Activated CD4-positive, CD25-positive, alpha-beta regulatory T cell treated with anti-CD3 and anti-CD28 coated beads, Interleukin-2, amount 50 U/mL, for 16 hours (primary cell): ENCODE data around the gene MAPKAPK3.

Experiments used
- DNase-seq: peaks from one replicate; pipeline ENCODE4 v3.0.0-alpha.2; 2020; ENCODE audit warnings: low read depth, low spot score

Gene MAPKAPK3

DNA sequence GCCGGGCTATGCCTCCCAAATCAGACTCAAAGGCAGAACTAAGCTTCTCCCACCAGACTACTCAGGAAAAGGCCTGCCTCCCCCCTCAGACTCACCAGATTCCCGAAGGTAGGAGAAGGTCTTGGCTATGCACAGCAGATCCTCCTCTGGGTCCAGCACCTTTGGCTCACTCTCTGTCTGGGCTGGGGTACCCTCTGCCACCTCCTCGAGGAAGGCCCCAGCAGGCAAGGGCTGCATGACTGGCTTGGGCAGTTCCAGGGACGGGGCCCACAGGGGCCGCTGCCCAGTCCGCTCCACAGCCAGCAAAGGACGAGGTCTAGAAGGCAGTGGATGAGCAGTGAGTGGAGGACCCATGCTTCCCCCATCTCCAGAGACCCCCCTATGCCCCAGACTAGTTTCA is 8.7 kb upstream of the MAPKAPK3 start:
- DNase-seq = no peak

- no peak for DNase-seq
Measured at GRCh38 chr3:50609071-50609762, 7.7 kb upstream of the MAPKAPK3 start.

DNA sequence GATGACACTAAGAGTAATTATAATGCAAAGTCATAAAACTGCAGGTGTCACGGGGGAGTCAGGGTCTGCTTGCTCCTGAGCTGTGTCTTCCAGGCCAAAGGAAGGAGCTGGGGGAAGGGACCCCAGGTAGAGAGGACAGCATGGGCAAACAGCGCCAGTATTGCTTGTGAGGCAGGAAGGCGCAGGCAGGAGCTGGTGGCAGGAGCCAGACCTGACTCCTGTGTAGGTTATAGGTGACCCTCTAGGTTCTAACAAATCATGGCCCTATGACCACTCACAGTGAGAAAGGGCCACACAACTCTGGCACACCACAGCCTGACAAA is 7.2 kb upstream of the MAPKAPK3 start:
- no peak for DNase-seq

DNA sequence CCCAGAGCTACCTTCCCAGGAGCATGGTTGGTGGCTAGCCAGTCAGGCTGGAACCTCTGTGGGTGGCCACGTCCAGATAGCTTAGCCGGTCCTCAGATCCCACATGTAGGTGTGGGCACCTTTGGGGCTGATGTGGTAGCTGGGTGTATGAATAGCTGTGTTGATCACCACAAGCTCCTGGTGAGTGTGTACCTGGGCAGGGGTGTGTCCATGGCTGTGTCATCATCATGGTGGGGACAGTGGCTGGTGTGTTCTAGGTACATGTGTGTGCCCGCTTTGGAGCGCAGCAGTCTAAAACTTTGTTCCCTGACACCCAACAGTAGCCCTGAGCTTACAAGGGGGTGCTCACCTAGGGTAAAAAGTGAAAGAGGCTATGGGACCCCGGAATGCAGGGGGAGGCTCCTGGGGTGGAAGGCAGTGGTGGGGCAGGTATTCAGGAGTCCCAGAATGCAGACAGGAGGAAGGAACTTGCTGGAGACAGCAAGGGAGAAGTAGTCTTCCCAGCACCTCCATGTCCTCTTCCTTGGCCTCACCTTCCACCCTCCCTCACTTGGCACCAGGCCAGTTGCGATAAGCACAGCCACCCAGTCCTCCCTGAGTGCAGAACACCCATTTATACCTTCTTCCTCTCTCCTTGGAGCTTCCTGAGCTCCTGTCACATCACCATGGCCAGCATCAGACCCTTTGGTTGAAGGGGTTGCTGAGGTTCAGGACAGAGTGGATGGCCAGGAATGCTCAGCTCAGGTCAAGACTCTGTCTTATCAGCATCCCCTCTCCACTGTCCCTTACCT is 6.6 kb upstream of the MAPKAPK3 start:
- no peak for DNase-seq

- no peak for DNase-seq
Measured at GRCh38 chr3:50610992-50611463, 5.9 kb upstream of the MAPKAPK3 start.

DNA sequence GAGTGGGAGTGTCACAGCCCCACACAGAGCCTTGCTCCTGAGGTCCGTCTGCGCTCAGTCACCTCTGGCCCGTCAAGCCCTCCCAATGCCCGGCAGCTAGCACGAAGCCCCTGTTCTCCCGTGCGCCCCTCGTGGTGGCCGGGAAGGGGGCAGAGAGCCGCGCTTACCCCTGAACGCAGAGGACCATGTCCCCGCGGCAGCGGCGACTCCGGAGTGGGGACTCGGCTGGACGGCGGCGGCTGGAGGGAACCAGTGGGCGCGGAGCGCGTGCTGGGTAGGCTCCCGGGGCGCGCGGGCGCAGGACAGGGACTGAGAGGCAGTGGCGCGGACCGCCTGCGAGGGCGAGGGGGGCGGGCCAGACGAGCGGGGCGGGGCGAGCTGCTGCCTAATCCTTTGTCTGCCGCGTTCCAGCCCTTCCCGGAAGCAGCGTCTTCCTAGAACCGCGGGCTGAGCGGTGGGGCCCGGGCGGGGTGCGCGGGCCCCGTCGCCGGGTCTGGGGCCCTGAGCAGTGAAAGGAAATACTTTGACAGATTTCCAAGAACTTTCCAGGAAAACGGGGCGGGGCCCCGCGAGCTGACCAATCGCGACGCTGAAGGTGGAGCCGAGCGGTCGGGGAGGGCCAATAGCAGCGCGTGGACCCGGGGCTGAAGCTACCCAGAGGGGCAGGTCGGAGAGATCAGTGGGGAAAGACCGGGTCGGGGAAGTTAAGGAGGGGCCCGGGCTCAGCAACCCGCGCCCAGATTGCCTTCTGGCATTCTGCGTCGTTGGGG is 5.3 kb upstream of the MAPKAPK3 start, which contains the start of gene CISH:
Gene CISH (minus strand): TSS at position 311 of the 770 bp plus-strand sequence. CDS start 124 bp downstream, at position 187.
- DNase-seq = peak; percentile 90

GRCh38 chr3:50612234-50612882 is 4.6 kb upstream of the MAPKAPK3 start:
- DNase-seq = no peak

DNA sequence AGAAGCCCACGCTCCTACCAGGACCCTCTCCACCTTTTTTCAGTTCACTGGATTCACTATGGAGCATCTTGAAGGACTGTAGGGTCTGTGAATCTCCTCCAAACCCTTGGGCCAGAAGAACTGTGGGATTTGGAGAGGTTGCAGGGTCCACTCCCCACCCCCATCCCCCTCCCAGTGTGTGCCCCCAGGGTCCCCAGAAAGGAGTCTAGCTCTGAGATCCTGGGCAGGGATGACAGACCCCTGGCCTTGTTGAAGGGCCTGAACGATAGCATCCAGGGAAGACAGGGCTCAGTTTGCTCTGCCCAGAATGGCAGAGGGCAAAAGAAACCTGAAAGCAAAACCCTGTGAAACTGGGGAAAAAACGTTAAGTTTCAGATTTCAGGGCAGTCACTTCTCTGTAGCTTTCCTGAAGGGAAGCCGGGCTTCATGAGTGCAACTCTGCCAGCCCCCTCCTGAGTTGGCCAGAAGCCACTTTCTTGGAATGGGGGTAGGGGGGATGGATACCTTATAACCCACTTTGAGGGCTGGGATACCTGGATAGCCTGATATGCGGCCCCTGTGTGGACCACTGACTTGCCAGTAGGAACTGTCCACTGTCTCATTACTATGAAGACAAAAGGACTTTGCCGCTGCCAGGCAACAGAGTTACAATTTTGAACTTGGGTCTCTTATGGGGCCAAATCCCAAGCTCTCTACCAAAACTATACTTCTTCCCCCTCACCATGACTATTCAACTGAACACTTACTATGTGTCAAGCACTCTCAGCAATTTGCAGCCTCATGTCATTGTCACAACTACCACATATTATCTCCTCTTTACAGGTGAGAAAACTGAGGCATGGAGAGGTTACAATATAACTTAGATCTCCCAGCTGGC is 3.7 kb upstream of the MAPKAPK3 start:
- no peak for DNase-seq

DNA sequence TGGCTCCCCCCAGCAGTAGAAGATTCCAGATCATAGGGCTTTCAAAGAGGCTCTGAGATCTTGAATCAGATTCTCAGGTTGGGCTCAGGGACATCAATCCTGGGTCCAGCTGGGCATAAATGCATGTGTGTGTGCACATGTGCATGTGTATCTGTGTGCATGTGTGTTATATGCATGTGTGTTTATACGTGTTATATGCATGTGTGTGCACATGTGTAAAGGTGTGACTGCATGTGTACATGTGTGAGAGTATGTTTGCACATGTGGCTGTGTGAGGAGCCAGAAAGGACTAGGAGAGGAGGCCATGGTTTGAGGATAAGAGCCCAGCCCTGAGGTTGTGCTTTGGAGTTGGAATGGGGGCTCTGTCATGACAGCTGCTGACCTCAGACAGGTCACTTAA is 1.8 kb upstream of the MAPKAPK3 start:
- no peak for DNase-seq

- DNase-seq = peak; percentile 64
Measured at GRCh38 chr3:50616003-50616769, 765 bp upstream of the MAPKAPK3 start.

GRCh38 chr3:50616770-50617095 is 218 bp upstream of the MAPKAPK3 start:
- peak; percentile 90 for DNase-seq

DNA sequence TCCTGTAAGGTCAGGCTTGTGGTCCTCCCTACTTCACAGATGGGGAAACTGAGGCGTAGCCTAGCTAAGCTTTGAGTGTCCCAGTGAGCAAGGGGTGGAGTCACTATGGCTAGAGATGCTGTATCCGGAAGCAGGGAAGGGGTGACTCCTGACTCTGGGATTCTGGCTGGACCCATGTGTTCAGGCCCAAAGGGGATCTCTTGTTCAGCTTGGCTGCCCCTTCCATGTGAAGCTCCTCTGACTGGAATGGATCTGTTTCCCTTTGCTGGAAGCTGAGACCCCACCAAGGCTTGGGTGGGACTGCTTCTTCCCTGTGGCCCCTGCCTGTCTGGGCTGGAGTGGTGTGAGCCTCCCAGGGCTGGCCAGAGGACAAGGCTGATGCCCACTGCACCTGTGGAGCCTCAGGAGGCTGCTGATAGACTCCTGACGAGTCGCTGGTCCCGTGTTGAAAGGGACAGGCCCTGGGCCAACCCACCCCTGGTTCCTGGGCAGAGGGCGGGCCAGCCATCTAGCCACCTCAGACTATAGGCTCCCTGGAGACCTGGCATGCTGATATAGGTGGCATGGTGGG is 1.0 kb downstream of the MAPKAPK3 start:
- DNase-seq = no peak

DNA sequence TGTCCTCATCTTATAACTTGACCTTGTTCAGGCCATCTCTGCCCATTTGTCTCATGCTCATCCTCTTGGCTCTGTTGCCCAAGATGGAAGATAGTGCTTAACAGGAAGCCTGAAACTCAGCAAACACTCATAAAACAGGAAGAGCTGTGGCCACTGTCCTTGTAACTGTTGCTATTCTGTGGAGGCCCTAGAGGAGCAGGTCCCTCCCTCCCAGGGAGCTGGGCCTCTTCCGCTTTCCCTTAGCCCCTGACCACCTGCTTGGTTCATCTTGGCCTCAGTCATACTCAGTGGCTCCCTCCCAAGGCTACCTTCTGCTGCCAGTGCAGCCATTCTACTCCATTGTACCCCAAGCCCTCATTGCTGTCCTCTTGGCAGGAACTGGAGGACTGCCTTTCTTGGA is 3.5 kb downstream of the MAPKAPK3 start:
- DNase-seq = no peak

DNA sequence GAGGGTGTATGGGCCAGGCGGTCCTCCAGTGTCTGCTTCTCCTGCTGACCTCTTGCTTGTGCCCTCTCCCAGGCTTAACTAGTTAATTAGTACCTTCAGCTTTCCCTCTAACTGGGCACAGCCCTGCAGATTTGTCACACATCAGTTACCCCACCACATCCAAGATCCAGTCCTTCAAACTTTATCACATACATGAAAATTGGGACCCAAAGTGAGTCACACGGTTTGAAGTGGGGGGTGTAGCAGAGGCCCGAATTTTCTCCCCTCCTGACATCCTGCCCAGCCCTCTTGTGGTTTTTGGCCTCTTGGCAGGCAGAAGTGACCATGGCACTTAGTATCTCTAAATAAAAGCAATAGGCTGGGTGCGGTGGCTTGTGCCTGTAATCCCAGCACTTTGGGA is 3.9 kb downstream of the MAPKAPK3 start:
- no peak for DNase-seq

- no peak for DNase-seq
Measured at GRCh38 chr3:50622881-50623280, 5.9 kb downstream of the MAPKAPK3 start.

DNA sequence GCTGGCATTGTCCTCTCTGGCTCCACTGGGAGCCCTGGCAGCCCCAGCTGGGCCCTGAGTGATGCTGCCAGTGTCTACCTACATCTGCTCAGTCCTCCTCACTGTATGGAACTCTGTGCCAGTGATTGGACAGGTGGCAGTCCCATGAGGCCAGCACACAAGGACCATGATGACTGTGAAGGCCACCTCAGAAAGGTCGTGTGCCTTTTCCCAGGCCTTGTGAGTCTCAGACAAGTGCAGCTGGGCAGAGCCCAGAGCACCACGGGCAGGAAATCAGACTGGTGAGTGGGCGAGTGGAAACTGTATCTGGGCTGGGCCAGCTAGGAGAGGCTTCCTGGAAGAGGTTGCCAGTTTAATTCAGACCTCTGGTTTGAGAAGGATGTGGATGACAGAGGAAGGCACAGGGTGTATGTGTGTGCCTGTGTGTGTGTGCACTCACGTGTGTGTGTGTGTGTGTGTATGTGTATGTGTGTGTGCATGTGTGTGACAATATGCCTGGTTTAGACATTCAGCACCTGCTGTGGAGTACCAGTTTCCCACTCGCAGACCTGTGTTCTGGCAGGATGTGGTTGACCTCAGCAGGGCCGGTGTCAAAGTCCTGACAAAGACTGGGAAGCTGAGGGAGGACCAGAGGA is 7.0 kb downstream of the MAPKAPK3 start:
- no peak for DNase-seq

DNA sequence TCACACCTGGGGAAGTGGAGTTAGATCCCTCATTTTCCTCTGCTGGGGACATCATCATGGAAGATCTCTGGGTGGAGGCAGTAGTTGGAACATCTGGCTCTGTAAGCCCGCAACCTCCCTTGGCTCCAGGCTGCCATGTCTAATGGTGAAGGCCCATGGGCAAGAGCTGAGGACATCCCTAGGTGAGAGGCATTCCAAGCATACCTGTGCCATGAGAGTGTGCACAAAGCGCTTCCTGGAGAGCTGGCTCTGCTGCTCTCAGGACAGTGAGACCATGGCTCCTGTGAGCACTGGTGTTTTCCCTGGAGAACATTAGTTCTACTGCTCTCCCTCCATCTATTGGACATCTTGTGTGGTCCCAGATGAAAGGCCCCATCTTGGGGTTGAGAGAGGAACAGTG is 7.7 kb downstream of the MAPKAPK3 start:
- DNase-seq = no peak

DNA sequence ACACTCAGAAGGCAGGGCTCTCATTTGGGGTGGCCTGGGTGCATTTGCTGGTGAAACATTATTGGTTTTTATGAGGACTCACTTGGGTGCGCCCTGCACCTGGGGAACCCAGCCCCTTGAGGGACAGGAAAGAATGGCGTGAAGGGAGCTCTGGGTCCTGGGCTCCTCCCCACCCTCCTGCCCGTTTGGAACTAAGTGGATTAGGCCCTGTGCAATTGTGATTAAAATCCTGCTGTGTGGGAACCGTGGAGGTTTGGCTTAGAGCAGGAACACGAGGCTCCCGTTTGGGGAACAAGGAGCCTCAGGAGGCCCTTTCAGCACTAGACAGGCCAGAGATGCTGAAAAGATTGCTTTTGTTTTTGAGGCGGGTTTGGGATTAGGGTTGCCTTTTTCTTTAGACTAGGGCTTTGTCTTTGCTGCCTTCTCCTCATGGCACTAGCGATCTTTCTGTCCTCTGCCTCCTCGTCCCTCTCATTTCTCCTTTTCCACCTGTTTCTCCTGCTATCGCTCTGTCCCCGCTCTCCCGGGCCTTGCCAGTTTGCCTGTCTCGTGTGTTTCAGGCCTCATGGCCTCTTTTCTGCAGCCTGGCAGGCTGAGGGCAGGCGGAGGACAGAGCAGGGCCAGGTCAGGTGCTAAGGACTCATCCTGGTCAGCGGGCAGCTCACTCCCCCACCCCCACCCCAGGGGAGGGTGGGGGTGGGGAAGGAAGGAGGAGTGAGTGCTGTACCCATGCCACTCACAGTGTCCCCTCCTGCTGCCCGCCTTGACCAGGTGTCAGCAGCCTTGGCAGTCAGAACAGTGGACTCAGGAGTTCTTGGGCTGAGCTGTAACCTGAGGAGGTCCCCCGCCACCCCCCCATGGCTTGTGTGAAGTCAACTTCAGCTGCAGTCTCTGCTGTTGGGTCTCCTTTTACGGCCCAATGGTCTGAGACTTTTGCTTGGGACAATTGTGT is 8.6 kb downstream of the MAPKAPK3 start:
- DNase-seq = no peak
